CD4-positive, alpha-beta memory T cell (primary cell): ENCODE data around the gene SENP3. TPM values are rescaled to one million over a fixed set of nuclear protein-coding genes. Genes with fewer than 3 reads are reported as not detected.

Experiments used
- CTCF ChIA-PET: fragments of 350-600 bp; sonication (Branson Sonifier 250); formaldehyde crosslinking; loops from one replicate; lab custom pipeline; 2021; ENCODE audit warnings: inconsistent platforms; ENCODE audit not compliant: partially characterized antibody; lab: Charles Lee
- POLR2A ChIA-PET: fragments of 350-600 bp; sonication (Branson Sonifier 250); formaldehyde crosslinking; loops from one replicate; lab custom pipeline; 2021; ENCODE audit not compliant: partially characterized antibody; lab: Charles Lee
- DNase-seq, 5 donors: peaks; one replicate each; pipeline versions ENCODE4 v3.0.0 to v3.0.0-alpha.2; 2020 to 2022; ENCODE audit warnings: mixed read lengths in 1 of 5
- H3K27ac ChIP-seq: one replicate; pipeline ENCODE4 v1.7.0; 2013; ENCODE audit warnings: low read depth, low read length
- H3K27me3 ChIP-seq: 2 replicates; pipeline ENCODE4 v1.7.0; 2013; ENCODE audit warnings: mild to moderate bottlenecking, low read length, moderate library complexity; ENCODE audit not compliant: insufficient read depth
- H3K36me3 ChIP-seq: 2 replicates; pipeline ENCODE4 v1.7.0; 2013; ENCODE audit warnings: mild to moderate bottlenecking, low read length, moderate library complexity; ENCODE audit not compliant: insufficient read depth
- H3K4me1 ChIP-seq: 2 replicates; pipeline ENCODE4 v1.7.0; 2013; ENCODE audit warnings: mild to moderate bottlenecking, low read length, moderate library complexity; ENCODE audit not compliant: insufficient read depth
- H3K4me3 ChIP-seq, 2 donors: one replicate each; pipeline ENCODE4 v1.7.0; 2013; ENCODE audit warnings: low read length in 2 of 2, mild to moderate bottlenecking in 1 of 2
- H3K9me3 ChIP-seq, 2 donors: one replicate each; pipeline ENCODE4 v1.7.0; 2013; ENCODE audit warnings: low read length in 2 of 2, control low read depth in 1 of 2; ENCODE audit not compliant: control insufficient read depth in 1 of 2
- H3K27ac Mint-ChIP-seq, 7 donors: one replicate each; pipeline ENCODE4 v1.8.0; 2020 to 2021; ENCODE audit warnings: mixed read lengths in 7 of 7, mild to moderate bottlenecking in 6 of 7, inconsistent platforms in 3 of 7, moderate library complexity in 3 of 7
- H3K27me3 Mint-ChIP-seq, 2 donors: one replicate each; pipeline ENCODE4 v1.8.0; 2020 to 2021; ENCODE audit warnings: mixed read lengths in 2 of 2
- H3K36me3 Mint-ChIP-seq, 2 donors: one replicate each; pipeline ENCODE4 v1.8.0; 2020 to 2021; ENCODE audit warnings: mixed read lengths in 2 of 2, inconsistent platforms in 1 of 2, mild to moderate bottlenecking in 1 of 2
- H3K4me1 Mint-ChIP-seq, 4 donors: one replicate each; pipeline ENCODE4 v1.8.0; 2020 to 2021; ENCODE audit warnings: mixed read lengths in 4 of 4, mild to moderate bottlenecking in 1 of 4
- H3K4me3 Mint-ChIP-seq, 8 donors: one replicate each; pipeline ENCODE4 v1.8.0; 2020 to 2021; ENCODE audit warnings: mixed read lengths in 8 of 8, mild to moderate bottlenecking in 7 of 8, moderate library complexity in 6 of 8, inconsistent platforms in 3 of 8
- H3K9me3 Mint-ChIP-seq, 8 donors: one replicate each; pipeline ENCODE4 v1.8.0; 2020 to 2021; ENCODE audit warnings: mixed read lengths in 8 of 8, mild to moderate bottlenecking in 5 of 8, inconsistent platforms in 3 of 8, moderate library complexity in 1 of 8
- intact Hi-C: fragments of 100-400 bp; cut with micrococcal nuclease; formaldehyde crosslinking; loops from one replicate; pipeline ENCODE4 v1.15.1; 2023
- polyA plus RNA-seq, 2 donors: library from polyadenylated mRNA; unstranded; fragments of 300-500 nt; fragmentation: Illumina TruSeq; gene quantifications; one replicate each; pipeline ENCODE4 v1.2.3, GENCODE V29; 2021
- total RNA-seq, 2 experiments: library from RNA; stranded (reverse); gene quantifications; one replicate each; pipeline ENCODE4 v1.2.3, GENCODE V29; 2021

The SENP3 gene
- total and polyA plus RNA-seq, 4 experiments from 2014 or later = 13.1 to 40.1 (median 26.6) TPM

DNA sequence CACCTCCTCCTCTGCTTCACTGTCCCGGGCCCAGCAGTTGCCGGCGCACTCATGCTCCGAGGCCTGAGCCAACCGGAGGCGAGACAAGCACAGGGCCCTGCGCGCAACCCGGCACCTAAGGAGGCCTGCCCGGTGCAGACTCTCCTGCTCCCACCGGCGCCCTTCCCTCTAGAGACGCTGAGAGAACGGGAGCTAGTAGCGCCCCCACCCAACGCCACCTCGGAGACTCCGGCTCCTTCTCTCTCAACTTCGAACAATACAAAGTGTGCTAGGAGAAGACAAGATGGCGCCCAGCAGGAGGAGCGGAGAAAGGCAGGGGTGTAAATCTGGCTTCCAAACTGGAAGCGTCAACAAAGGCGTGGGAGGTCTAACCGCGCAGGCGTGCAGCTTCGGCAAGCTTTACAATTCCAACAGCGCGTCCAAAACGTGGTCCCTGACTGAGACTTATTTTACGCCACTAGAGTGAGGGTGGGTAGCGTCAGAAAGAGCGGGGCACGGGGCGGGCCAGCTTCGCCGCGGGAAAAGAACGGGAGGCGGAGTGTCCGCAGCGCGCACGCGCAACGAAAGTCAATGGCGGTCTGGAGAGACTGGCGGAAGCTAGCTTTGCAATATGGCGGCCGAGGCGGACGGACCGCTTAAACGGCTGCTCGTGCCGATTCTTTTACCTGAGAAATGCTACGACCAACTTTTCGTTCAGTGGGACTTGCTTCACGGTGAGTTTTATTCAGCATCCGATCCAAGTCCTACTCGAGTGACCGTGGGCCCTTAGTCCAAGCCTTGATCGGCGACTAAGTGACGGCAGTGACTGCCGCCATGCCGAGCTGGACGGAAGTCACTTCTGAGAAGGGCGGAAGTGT is 21.8 kb downstream of the SENP3 start, which contains the start of gene MPDU1:
MPDU1 (plus strand) TSS at position 600 of the 857 bp plus-strand sequence; CDS start at position 611, 11 bp downstream.
- Mint-ChIP-seq H3K4me3 (peak within 1 kb of the TSS; percentile 99 to 100 (median 100)), H3K4me1 (peaks cover 20 to 65% (median 43%) of the 10 kb centered on the region in 4 donors), H3K27ac (peak within 1 kb of the TSS; percentile 99 to 100 (median 100)), H3K27me3 (no peaks in the 10 kb centered on the region), H3K36me3 (peaks cover 9 to 48% of the 10 kb centered on the region in 2 donors), H3K9me3 (peaks cover 0 to 11% (median 0%) of the 10 kb centered on the region in 8 donors)
- H3K27me3 ChIP-seq = no peaks in the 10 kb centered on the region
- H3K36me3 ChIP-seq = peaks cover 22% of the 10 kb centered on the region
- peaks cover 50% of the 10 kb centered on the region for H3K4me1 ChIP-seq
- ChIA-PET POLR2A (interaction anchor here (0.6 to 9.5 kb wide), 42 partner anchors 11 to 581 kb away, joined by 3 to 220 read pairs (median 4); partner anchors contain the start of genes ACADVL, ACAP1, ATP1B2 and CHRNB1), CTCF (interaction anchor here (0.6 to 3.2 kb wide), 8 partner anchors 9 to 228 kb away, joined by 3 to 22 read pairs (median 8); partner anchors contain the start of genes TMEM102, TMEM95, TP53 and WRAP53)
- no peaks in the 10 kb centered on the region for H3K9me3 ChIP-seq
- peak within 1 kb of the TSS; percentile 97 for H3K27ac ChIP-seq
- peak within 1 kb of the TSS; percentile 91 to 92 for H3K4me3 ChIP-seq
- intact Hi-C loops = loop anchor here (1.0 kb wide), 5 partner anchors 11 to 276 kb away; partner anchors contain the start of genes EIF5A, FXR2 and SENP3
- peak; percentile 95 to 97 (median 97) for DNase-seq

DNA sequence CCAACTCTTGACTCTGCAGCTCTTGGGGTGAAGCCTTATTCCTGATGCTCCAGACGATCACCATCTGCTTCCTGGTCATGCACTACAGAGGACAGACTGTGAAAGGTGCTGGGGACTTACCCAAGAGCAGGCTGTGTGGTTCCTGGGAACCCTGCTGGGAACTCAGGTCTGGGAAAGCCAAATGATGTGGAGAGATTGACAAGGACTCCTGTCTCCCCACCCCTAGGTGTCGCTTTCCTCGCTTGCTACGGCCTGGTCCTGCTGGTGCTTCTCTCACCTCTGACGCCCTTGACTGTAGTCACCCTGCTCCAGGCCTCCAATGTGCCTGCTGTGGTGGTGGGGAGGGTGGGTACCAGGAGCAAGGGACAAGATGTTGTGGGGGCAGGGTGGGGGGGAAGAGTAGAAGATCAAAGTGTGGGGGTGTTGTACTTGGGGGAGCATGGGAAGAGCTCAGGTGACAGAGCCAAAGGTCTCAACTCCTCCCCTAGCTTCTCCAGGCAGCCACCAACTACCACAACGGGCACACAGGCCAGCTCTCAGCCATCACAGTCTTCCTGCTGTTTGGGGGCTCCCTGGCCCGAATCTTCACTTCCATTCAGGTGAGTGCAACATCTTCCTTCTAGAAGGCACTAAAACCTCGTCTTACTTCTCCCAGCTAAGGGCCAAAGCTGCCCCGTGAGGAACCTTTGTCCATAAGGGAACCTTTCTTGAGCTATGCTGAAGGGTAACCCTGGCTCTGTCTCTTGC is 25.1 kb downstream of the SENP3 start:
- no peaks in the 10 kb centered on the region for H3K27me3 ChIP-seq
- H3K4me3 Mint-ChIP-seq = peak overlapping the region in 3 of 8 donors; percentile 13 to 35 (median 20)
- H3K4me1 ChIP-seq = peaks cover 41% of the 10 kb centered on the region
- peak overlapping the region in 2 of 7 donors; percentile 38 to 61 for H3K27ac Mint-ChIP-seq
- H3K27me3 Mint-ChIP-seq = no peaks in the 10 kb centered on the region
- ChIA-PET POLR2A (interaction anchor here (1.0 to 9.5 kb wide), 6 partner anchors 14 to 252 kb away, joined by 3 to 220 read pairs (median 14); partner anchors contain the start of genes TP53, WRAP53 and ZBTB4), CTCF (interaction anchor here (1.0 to 2.3 kb wide), 8 partner anchors 9 to 231 kb away, joined by 4 to 12 read pairs (median 5); partner anchors contain the start of gene TP53)
- peaks cover 21% of the 10 kb centered on the region for H3K36me3 ChIP-seq
- intact Hi-C loops = no loop called here
- H3K36me3 Mint-ChIP-seq = peaks cover 6 to 39% of the 10 kb centered on the region in 2 donors
- H3K4me1 Mint-ChIP-seq = peaks cover 5 to 43% (median 26%) of the 10 kb centered on the region in 4 donors
- H3K9me3 Mint-ChIP-seq = peaks cover 0 to 1% (median 0%) of the 10 kb centered on the region in 8 donors
- H3K9me3 ChIP-seq = no peaks in the 10 kb centered on the region
- no peak overlapping the region for H3K4me3 ChIP-seq
- H3K27ac ChIP-seq = no peak overlapping the region
- no peak for DNase-seq

DNA sequence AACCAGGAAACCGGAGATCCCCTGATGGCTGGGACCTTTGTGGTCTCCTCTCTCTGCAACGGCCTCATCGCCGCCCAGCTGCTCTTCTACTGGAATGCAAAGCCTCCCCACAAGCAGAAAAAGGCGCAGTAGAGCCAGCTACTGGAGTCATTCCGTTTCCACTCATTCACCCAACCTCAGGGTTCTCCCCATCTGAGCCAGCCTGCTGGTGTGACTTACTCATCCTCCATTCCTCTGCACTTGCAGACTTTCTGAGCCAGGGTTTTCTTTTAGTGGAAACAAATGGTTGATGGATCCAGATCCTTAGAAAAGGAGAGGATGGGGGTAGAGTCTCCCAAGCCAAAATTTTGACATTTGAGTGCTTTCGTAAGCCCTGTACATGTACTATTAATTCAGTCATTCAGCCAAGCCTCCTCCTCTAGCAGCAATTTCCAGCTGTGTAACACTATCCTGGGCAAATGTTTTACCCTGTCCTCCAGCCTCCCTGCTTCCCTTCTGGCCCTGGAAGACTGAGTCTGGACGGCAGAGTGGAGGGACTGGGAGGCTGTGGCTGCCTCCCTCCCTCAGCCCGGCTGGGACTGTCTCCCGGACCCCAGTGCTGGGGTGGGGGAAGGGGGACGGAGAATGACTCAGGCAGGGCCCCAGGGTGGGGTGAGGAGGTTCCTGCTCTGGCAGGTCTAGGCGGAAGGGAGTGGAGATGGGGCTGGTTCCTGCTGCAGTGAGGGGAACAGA is 25.9 kb downstream of the SENP3 start:
- H3K36me3 Mint-ChIP-seq = peaks cover 11 to 46% of the 10 kb centered on the region in 2 donors
- H3K9me3 Mint-ChIP-seq = peaks cover 0 to 1% (median 0%) of the 10 kb centered on the region in 8 donors
- intact Hi-C loops = no loop called here
- peaks cover 5 to 35% (median 21%) of the 10 kb centered on the region in 4 donors for H3K4me1 Mint-ChIP-seq
- H3K27ac ChIP-seq = no peak overlapping the region
- H3K9me3 ChIP-seq = no peaks in the 10 kb centered on the region
- CTCF ChIA-PET = interaction anchor here (1.0 to 2.3 kb wide), 4 partner anchors 8 to 232 kb away, joined by 4 to 9 read pairs (median 5); partner anchors contain the start of gene TP53
- POLR2A ChIA-PET = interaction anchor here (1.0 to 9.5 kb wide), 4 partner anchors 15 to 253 kb away, joined by 3 to 220 read pairs (median 14); partner anchors contain the start of genes TP53, WRAP53 and ZBTB4
- no peak overlapping the region for H3K4me3 ChIP-seq
- H3K36me3 ChIP-seq = peaks cover 28% of the 10 kb centered on the region
- H3K4me3 Mint-ChIP-seq = peak overlapping the region in 1 of 8 donors; percentile 35
- DNase-seq = no peak
- H3K27me3 Mint-ChIP-seq = no peaks in the 10 kb centered on the region
- peak overlapping the region in 4 of 7 donors; percentile 30 to 61 (median 34) for H3K27ac Mint-ChIP-seq
- no peaks in the 10 kb centered on the region for H3K27me3 ChIP-seq
- peaks cover 35% of the 10 kb centered on the region for H3K4me1 ChIP-seq

DNA sequence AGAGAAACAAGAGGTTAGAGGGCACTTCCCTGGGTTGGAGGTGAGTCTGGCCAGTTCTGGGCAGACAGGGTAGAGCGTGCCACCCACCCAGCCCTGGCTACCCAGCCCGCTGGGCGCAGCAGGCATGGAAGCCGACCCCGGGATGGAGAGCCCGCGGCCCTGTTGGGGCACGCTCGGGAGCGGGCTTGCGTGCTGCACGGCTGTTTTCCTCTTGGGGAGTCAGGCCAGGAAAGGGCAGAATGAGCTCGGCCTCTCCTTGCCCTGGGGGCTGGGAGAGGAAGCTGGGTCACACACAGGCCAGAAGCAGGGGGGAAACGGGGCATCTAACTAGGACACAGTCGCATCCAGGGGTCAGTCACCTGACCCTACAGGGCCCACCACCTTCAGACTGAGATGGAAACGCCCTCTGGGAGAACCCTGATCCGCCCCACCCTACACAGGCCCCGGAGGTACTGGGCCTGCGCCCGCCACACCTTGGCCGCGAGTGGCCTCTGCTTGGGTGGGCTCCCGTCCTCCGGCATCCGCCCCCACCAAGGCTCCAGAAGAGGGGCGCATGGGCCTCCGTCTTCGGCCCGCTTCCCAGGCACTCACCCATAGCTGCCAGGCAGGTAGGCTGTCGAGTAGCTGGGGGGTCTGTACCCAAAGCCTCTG is 27.0 kb downstream of the SENP3 start:
- Histone ChIP-seq H3K4me3 (no peak overlapping the region), H3K27me3 (no peaks in the 10 kb centered on the region), H3K36me3 (peaks cover 39% of the 10 kb centered on the region), H3K4me1 (peaks cover 26% of the 10 kb centered on the region), H3K9me3 (no peaks in the 10 kb centered on the region), H3K27ac (no peak overlapping the region)
- ChIA-PET POLR2A (interaction anchor here (1.0 to 9.5 kb wide), 10 partner anchors 16 to 233 kb away, joined by 3 to 220 read pairs (median 4); partner anchors contain the start of genes POLR2A, SAT2, TMEM102 and TP53), CTCF (interaction anchor here (0.6 to 3.1 kb wide), 25 partner anchors 8 to 649 kb away, joined by 3 to 28 read pairs (median 5); partner anchors contain the start of genes ACAP1, FXR2, SENP3 and SLC16A11)
- H3K27ac Mint-ChIP-seq = no peak overlapping the region
- DNase-seq = no peak
- H3K9me3 Mint-ChIP-seq = peaks cover 0 to 1% (median 0%) of the 10 kb centered on the region in 8 donors
- no peaks in the 10 kb centered on the region for H3K27me3 Mint-ChIP-seq
- H3K36me3 Mint-ChIP-seq = peaks cover 19 to 54% of the 10 kb centered on the region in 2 donors
- intact Hi-C loops = loop anchor here (1.0 kb wide), 2 partner anchors 27 to 74 kb away; partner anchors contain the start of gene SENP3
- H3K4me1 Mint-ChIP-seq = peaks cover 5 to 29% (median 16%) of the 10 kb centered on the region in 4 donors
- H3K4me3 Mint-ChIP-seq = no peak overlapping the region

GRCh38 chr17:7589204-7589868 is 27.6 kb downstream of the SENP3 start:
- ChIA-PET POLR2A (interaction anchor here (0.6 to 9.5 kb wide), 12 partner anchors 16 to 238 kb away, joined by 3 to 220 read pairs (median 4); partner anchors contain the start of genes POLR2A, SAT2, TMEM102 and TP53), CTCF (interaction anchor here (0.6 to 3.1 kb wide), 25 partner anchors 9 to 648 kb away, joined by 3 to 28 read pairs (median 5); partner anchors contain the start of genes ACAP1, FXR2, SENP3 and SLC16A11)
- Mint-ChIP-seq H3K36me3 (peaks cover 25 to 54% of the 10 kb centered on the region in 2 donors), H3K4me1 (peaks cover 5 to 22% (median 11%) of the 10 kb centered on the region in 4 donors), H3K27me3 (no peaks in the 10 kb centered on the region), H3K4me3 (no peak overlapping the region), H3K27ac (no peak overlapping the region), H3K9me3 (peaks cover 0 to 1% (median 0%) of the 10 kb centered on the region in 8 donors)
- Histone ChIP-seq H3K27ac (no peak overlapping the region), H3K27me3 (no peaks in the 10 kb centered on the region), H3K9me3 (no peaks in the 10 kb centered on the region), H3K4me1 (peaks cover 24% of the 10 kb centered on the region), H3K36me3 (peaks cover 46% of the 10 kb centered on the region), H3K4me3 (no peak overlapping the region)
- DNase-seq = peak; percentile 57 to 65 (median 60)
- intact Hi-C loops = loop anchor here (1.0 kb wide), 2 partner anchors 28 to 75 kb away; partner anchors contain the start of gene SENP3
